Mesendoderm (in vitro differentiated cells): Measurements from ENCODE around the gene AXIN1.

Experiments used
- DNase-seq: peaks from one replicate; pipeline ENCODE4 v3.0.0; 2013
- H2AK5ac ChIP-seq: 2 replicates; pipeline ENCODE4 v1.6.1; 2013; ENCODE audit warnings: low read length, inconsistent platforms
- H2BK120ac ChIP-seq: 2 replicates; pipeline ENCODE4 v1.6.1; 2013; ENCODE audit warnings: low read depth, mild to moderate bottlenecking, low read length, moderate library complexity, mixed read lengths
- H2BK15ac ChIP-seq: replicated peaks from 2 replicates; pipeline ENCODE4 v1.6.1; 2013; ENCODE audit warnings: low read depth, mild to moderate bottlenecking, moderate library complexity
- H2BK5ac ChIP-seq: 2 replicates; pipeline ENCODE4 v1.6.1; 2013; ENCODE audit warnings: low read length, inconsistent platforms
- H3K18ac ChIP-seq: 2 replicates; pipeline ENCODE4 v1.6.1; 2013; ENCODE audit warnings: mild to moderate bottlenecking, low read length, mixed read lengths
- H3K23ac ChIP-seq: one replicate; pipeline ENCODE4 v1.6.1; 2013; ENCODE audit warnings: low read length
- H3K27ac ChIP-seq: 2 replicates; pipeline ENCODE4 v1.5.1; 2013; ENCODE audit warnings: low read depth, mild to moderate bottlenecking, inconsistent platforms, low read length, moderate library complexity
- H3K27me3 ChIP-seq: 2 replicates; pipeline ENCODE4 v1.6.1; 2013; ENCODE audit warnings: low read length, control low read depth, mild to moderate bottlenecking, inconsistent platforms; ENCODE audit not compliant: insufficient read depth, poor library complexity
- H3K36me3 ChIP-seq: 2 replicates; pipeline ENCODE4 v1.6.1; 2013; ENCODE audit warnings: low read length, inconsistent platforms; ENCODE audit not compliant: control insufficient read depth, insufficient read depth
- H3K4ac ChIP-seq: one replicate; pipeline ENCODE4 v1.6.1; 2013; ENCODE audit warnings: low read depth, mild to moderate bottlenecking, low read length, moderate library complexity
- H3K4me1 ChIP-seq: 2 replicates; pipeline ENCODE4 v1.6.1; 2013; ENCODE audit warnings: low read depth, low read length, inconsistent platforms; ENCODE audit not compliant: control insufficient read depth
- H3K4me2 ChIP-seq: 2 replicates; pipeline ENCODE4 v1.6.1; 2013; ENCODE audit warnings: low read length
- H3K4me3 ChIP-seq: 2 replicates; pipeline ENCODE4 v1.5.1; 2013; ENCODE audit warnings: mild to moderate bottlenecking, low read length
- H3K56ac ChIP-seq: one replicate; pipeline ENCODE4 v1.6.1; 2013; ENCODE audit warnings: low read length
- H3K79me1 ChIP-seq: 2 replicates; pipeline ENCODE4 v1.6.1; 2013; ENCODE audit warnings: low read length, inconsistent platforms
- H3K79me2 ChIP-seq: 2 replicates; pipeline ENCODE4 v1.6.1; 2013; ENCODE audit warnings: mild to moderate bottlenecking, low read length; ENCODE audit not compliant: control insufficient read depth, insufficient read depth
- H3K9ac ChIP-seq: 2 replicates; pipeline ENCODE4 v1.6.1; 2013; ENCODE audit warnings: low read length, inconsistent platforms
- H4K5ac ChIP-seq: one replicate; pipeline ENCODE4 v1.6.1; 2013; ENCODE audit warnings: low read length
- H4K8ac ChIP-seq: one replicate; pipeline ENCODE4 v1.6.1; 2013; ENCODE audit warnings: low read depth, mild to moderate bottlenecking, control low read depth, low read length, moderate library complexity
- WGBS: extraction: QIAGEN DNeasy Blood & Tissue Kit; methylation state at CpG from one replicate; pipeline ENCODE4 v1.1.7; 2013; ENCODE audit warnings: low lambda C conversion rate, missing lambda C conversion rate; ENCODE audit not compliant: insufficient coverage; ENCODE audit errors: extremely low coverage; 5-methylcytosine and 5-hydroxymethylcytosine counted together

Gene AXIN1

DNA sequence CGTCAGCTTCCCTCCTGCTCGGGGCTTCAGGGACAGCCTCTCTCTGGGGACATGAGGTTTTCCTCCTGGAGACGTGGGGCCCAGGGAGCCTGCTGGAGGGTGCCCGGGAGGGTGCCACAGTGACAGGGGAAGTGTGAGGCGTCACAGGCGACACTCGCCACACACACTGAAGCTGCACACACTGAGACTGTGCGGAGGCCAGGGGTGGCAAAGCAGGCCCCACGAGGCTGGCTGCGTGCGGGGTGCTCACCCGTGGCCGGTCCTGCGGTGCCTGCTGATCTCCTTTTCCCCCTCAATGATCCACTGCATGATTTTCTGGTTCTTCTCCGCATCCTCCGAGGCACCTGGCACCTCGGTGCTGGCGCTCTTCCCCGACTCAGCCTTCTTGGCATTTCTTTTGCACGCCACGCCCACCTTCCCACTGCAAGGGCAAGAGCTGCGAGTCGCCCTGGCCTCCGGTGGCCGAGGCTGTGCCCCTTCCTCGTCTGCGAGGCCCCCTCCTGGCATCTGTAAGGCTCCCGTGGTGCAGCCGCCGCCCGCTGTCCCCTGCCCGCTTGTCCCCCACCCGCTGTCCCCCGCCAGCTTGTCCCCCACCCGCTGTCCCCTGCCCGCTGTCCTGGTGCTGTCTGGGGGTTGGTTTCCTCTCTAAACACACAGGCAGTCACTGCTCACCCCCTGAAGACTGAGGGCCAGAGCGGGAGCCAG, 55.6 kb downstream of the AXIN1 start:
- Histone ChIP-seq H3K9ac (no peak overlapping the region), H3K4me1 (no peaks in the 10 kb centered on the region), H3K79me2 (no peaks in the 10 kb centered on the region), H3K79me1 (no peaks in the 10 kb centered on the region), H2AK5ac (no peak overlapping the region), H3K36me3 (peaks cover 2% of the 10 kb centered on the region), H3K56ac (no peak overlapping the region), H4K8ac (no peak overlapping the region), H3K23ac (no peak overlapping the region), H3K18ac (no peak overlapping the region), H2BK15ac (no peak overlapping the region), H3K4ac (no peak overlapping the region), H3K4me3 (no peak overlapping the region), H3K27ac (no peak overlapping the region), H2BK5ac (no peak overlapping the region), H2BK120ac (no peak overlapping the region), H3K27me3 (no peaks in the 10 kb centered on the region), H4K5ac (no peak overlapping the region), H3K4me2 (no peak overlapping the region)
- no CpG with 5 or more reads among the region's 37 CpGs for WGBS
- DNase-seq = no peak

DNA sequence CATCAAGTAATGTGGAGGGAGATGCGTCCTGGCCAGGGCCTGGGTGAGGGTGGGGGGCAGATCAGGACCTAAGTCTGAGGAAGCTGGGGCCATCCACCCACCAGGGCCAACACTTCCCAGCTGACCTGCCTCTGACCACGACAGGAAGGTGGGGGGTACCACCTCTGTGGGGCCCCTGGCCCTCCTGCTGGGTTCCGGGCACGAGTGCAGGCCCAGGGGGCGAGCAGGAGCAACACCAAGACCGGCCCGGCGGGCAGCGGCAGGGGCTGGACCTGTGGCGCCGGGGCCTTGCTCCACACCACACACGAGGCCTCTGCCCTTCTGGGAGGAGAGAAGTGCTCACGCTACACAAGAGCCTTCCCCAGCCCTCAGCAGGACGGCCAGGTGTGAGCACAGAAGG, 56.2 kb downstream of the AXIN1 start:
- Histone ChIP-seq H3K4me1 (no peaks in the 10 kb centered on the region), H3K9ac (no peak overlapping the region), H3K27ac (no peak overlapping the region), H2BK15ac (no peak overlapping the region), H2AK5ac (no peak overlapping the region), H3K18ac (no peak overlapping the region), H3K4ac (no peak overlapping the region), H4K8ac (no peak overlapping the region), H3K27me3 (no peaks in the 10 kb centered on the region), H3K79me1 (no peaks in the 10 kb centered on the region), H3K4me2 (no peak overlapping the region), H2BK5ac (no peak overlapping the region), H3K79me2 (no peaks in the 10 kb centered on the region), H2BK120ac (no peak overlapping the region), H3K23ac (no peak overlapping the region), H4K5ac (no peak overlapping the region), H3K56ac (no peak overlapping the region), H3K36me3 (peaks cover 2% of the 10 kb centered on the region), H3K4me3 (no peak overlapping the region)
- no peak for DNase-seq
- no CpG with 5 or more reads among the region's 14 CpGs for WGBS

DNA sequence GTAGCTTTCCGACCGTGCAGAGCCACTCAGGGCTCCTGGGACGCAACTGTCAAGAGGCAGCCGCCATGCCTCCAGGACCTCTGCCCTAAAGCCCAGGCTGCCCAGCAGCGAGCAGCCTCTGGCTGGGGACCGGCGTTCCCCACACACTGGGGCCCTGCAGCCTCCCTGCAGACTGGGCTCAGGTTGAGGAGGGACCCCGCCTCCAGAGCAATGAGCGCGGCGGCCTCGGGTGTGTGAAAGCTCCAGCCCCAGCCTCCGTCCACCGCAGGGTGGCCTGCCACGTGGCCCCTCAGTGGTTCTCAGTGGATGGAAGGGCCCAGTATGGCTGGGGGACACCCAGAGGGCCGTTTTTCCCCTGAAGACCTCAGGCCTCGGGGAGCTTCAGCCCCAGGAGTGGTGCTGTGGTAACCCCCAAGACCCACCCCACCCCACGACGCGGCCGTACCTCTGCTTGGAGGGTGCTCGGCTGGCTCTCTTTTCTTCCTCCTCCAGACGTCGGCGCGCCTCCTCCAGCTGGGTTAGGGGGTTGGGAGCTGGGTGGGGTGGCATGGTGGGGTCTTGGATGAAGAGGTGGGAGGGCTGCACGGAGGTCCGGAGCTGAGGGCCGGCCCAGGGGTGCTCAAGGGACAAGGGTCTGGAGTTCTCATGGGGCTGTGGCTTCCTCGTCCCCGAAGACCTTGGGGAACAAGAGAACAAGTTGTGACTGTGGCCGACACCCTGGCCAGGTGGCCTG, 59.3 kb downstream of the AXIN1 start:
- H2BK15ac ChIP-seq = no peak overlapping the region
- H3K27ac ChIP-seq = no peak overlapping the region
- no peak for DNase-seq
- peaks cover 5% of the 10 kb centered on the region for H3K36me3 ChIP-seq
- H3K23ac ChIP-seq = no peak overlapping the region
- no peak overlapping the region for H4K5ac ChIP-seq
- no peak overlapping the region for H2BK120ac ChIP-seq
- no peak overlapping the region for H4K8ac ChIP-seq
- H3K18ac ChIP-seq = no peak overlapping the region
- no peaks in the 10 kb centered on the region for H3K27me3 ChIP-seq
- no peaks in the 10 kb centered on the region for H3K79me2 ChIP-seq
- H3K4me1 ChIP-seq = no peaks in the 10 kb centered on the region
- H3K56ac ChIP-seq = no peak overlapping the region
- no peak overlapping the region for H2BK5ac ChIP-seq
- no peak overlapping the region for H2AK5ac ChIP-seq
- H3K4ac ChIP-seq = no peak overlapping the region
- H3K4me2 ChIP-seq = no peak overlapping the region
- H3K9ac ChIP-seq = no peak overlapping the region
- H3K79me1 ChIP-seq = no peaks in the 10 kb centered on the region
- WGBS = no CpG with 5 or more reads among the region's 32 CpGs
- H3K4me3 ChIP-seq = no peak overlapping the region

DNA sequence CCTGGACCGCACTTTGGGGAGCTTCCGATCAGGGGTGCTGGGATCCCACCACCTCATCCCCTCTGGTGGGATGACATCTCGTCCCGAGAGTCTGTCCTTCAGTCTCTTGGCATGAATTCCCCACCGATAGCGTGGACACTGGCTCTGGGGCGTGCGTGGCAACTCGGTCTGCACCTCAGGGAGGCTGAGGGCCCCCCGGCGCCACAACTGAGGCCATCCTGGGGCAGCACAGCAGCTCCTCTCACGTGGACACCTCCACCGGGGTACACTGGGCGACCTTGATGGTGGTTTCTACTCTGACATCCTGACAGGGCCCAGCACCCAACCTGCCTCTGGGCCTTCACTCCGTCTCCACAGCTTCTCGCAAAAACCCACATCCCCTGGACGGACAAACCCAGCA, 61.0 kb downstream of the AXIN1 start:
- Histone ChIP-seq H3K56ac (no peak overlapping the region), H2BK120ac (no peak overlapping the region), H3K4me1 (no peaks in the 10 kb centered on the region), H3K79me2 (no peaks in the 10 kb centered on the region), H3K27me3 (no peaks in the 10 kb centered on the region), H3K27ac (no peak overlapping the region), H3K18ac (no peak overlapping the region), H3K4me3 (no peak overlapping the region), H3K23ac (no peak overlapping the region), H2BK15ac (no peak overlapping the region), H4K5ac (no peak overlapping the region), H3K9ac (no peak overlapping the region), H2AK5ac (no peak overlapping the region), H3K4ac (no peak overlapping the region), H4K8ac (no peak overlapping the region), H3K4me2 (no peak overlapping the region), H3K36me3 (peaks cover 7% of the 10 kb centered on the region), H3K79me1 (no peaks in the 10 kb centered on the region), H2BK5ac (no peak overlapping the region)
- no CpG with 5 or more reads among the region's 17 CpGs for WGBS
- no peak for DNase-seq

DNA sequence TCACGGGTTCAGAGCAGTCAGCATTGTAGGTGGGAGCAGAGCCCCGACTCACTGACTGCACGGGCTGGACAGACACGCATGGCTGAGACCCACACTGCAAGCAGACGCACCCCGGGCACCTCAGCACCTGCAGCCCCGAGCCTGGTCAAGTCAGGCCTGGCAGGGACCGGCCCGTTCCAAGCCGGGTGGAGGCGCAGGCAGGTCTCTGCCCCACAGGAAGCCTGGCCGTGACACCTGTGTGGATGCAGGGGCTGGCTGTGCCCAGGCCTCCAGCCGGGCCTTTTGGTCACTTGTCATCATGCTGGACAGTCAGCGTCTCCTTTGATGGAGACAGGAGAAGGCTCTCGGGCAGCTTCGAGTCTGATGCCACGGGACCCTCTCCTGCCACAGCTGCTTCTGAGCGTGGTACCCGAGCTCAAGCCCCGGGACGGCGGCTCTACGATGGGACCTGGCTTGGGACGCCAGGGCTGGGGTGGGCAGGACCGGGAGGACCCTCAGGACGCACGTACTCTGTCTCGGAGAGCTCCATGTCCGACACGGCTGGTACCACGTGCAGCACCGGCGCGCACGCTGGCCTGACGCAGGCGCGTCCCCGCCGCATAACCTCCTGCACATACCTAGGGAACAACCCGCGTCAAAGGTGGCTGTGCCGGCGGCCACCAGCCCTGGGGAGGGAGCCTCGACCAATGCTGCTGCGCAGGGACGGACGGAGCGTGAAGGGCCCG, 61.7 kb downstream of the AXIN1 start:
- Histone ChIP-seq H2BK5ac (no peak overlapping the region), H3K79me1 (no peaks in the 10 kb centered on the region), H3K4me3 (no peak overlapping the region), H4K5ac (no peak overlapping the region), H3K36me3 (peaks cover 7% of the 10 kb centered on the region), H3K56ac (no peak overlapping the region), H3K27ac (no peak overlapping the region), H3K18ac (no peak overlapping the region), H2AK5ac (no peak overlapping the region), H2BK120ac (no peak overlapping the region), H3K9ac (no peak overlapping the region), H3K4me1 (no peaks in the 10 kb centered on the region), H2BK15ac (no peak overlapping the region), H3K27me3 (no peaks in the 10 kb centered on the region), H4K8ac (no peak overlapping the region), H3K23ac (no peak overlapping the region), H3K4me2 (no peak overlapping the region), H3K79me2 (no peaks in the 10 kb centered on the region), H3K4ac (no peak overlapping the region)
- WGBS = no CpG with 5 or more reads among the region's 50 CpGs
- DNase-seq = no peak
